GM23248 (cell line): Measurements from ENCODE around the gene FBXL3. TPM values are rescaled to one million over a fixed set of nuclear protein-coding genes. Genes with fewer than 3 reads are reported as not detected.

Experiments
- DNase-seq: peaks from one replicate; pipeline ENCODE4 v3.0.0-alpha.2; 2015
- H2AFZ ChIP-seq: fragments of 200-600 bp; sonication (generic); 2 replicates; pipeline ENCODE4 v1.6.1; 2016; ENCODE audit warnings: antibody characterized with exemption
- H3F3A ChIP-seq: fragments of 200-600 bp; sonication (generic); 2 replicates; pipeline ENCODE4 v1.6.1; 2016; ENCODE audit warnings: mild to moderate bottlenecking, antibody characterized with exemption, mixed run types; ENCODE audit not compliant: insufficient read depth
- H3K27ac ChIP-seq: fragments of 200-600 bp; sonication (generic); 2 replicates; pipeline ENCODE4 v1.5.1; 2016; ENCODE audit warnings: mild to moderate bottlenecking
- H3K27me3 ChIP-seq: fragments of 200-600 bp; sonication (generic); replicated peaks from 2 replicates; pipeline ENCODE4 v1.6.1; 2016; ENCODE audit warnings: mild to moderate bottlenecking; ENCODE audit not compliant: insufficient read depth
- H3K36me3 ChIP-seq: fragments of 200-600 bp; sonication (generic); 2 replicates; pipeline ENCODE4 v1.6.1; 2016; ENCODE audit warnings: low read depth, mild to moderate bottlenecking
- H3K4me1 ChIP-seq: fragments of 200-600 bp; sonication (generic); 2 replicates; pipeline ENCODE4 v1.6.1; 2016; ENCODE audit warnings: mild to moderate bottlenecking; ENCODE audit not compliant: insufficient read depth
- H3K4me2 ChIP-seq: fragments of 200-600 bp; sonication (generic); one replicate; pipeline ENCODE4 v1.6.1; 2016; ENCODE audit warnings: mild to moderate bottlenecking; ENCODE audit not compliant: unreplicated experiment
- H3K4me3 ChIP-seq: fragments of 200-600 bp; sonication (generic); 2 replicates; pipeline ENCODE4 v1.5.1; 2016; ENCODE audit warnings: mild to moderate bottlenecking
- H3K79me2 ChIP-seq: fragments of 200-600 bp; sonication (generic); 2 replicates; pipeline ENCODE4 v1.6.1; 2016; ENCODE audit warnings: mild to moderate bottlenecking; ENCODE audit not compliant: insufficient read depth
- H3K9ac ChIP-seq: fragments of 200-600 bp; sonication (generic); 2 replicates; pipeline ENCODE4 v1.6.1; 2016; ENCODE audit warnings: mild to moderate bottlenecking
- H3K9me2 ChIP-seq: fragments of 200-600 bp; sonication (generic); 2 replicates; pipeline ENCODE4 v1.6.1; 2016; ENCODE audit warnings: mixed run types, mild to moderate bottlenecking, moderate library complexity; ENCODE audit not compliant: insufficient read depth
- H3K9me3 ChIP-seq: fragments of 200-600 bp; sonication (generic); one replicate; pipeline ENCODE4 v1.6.1; 2017; ENCODE audit warnings: low read depth
- H4K20me1 ChIP-seq: fragments of 200-600 bp; sonication (generic); 2 replicates; pipeline ENCODE4 v1.6.0; 2016; ENCODE audit not compliant: insufficient read depth
- EZH2 ChIP-seq: fragments of 200-600 bp; sonication (generic); IDR thresholded peaks from 2 replicates; pipeline ENCODE4 v1.6.1; 2018; ENCODE audit warnings: antibody characterized with exemption, mild to moderate bottlenecking; ENCODE audit not compliant: insufficient read depth, poor library complexity, severe bottlenecking
- EZH2phosphoT487 ChIP-seq: fragments of 200-600 bp; sonication (generic); IDR thresholded peaks from 2 replicates; pipeline ENCODE4 v1.6.1; 2018; ENCODE audit warnings: antibody characterized with exemption, moderate library complexity, mild to moderate bottlenecking, low read depth; ENCODE audit not compliant: insufficient read depth
- WGBS, 2 experiments: methylation state at CpG; one replicate each; pipeline ENCODE4 v1.1.6; 2015 to 2017; ENCODE audit warnings: low lambda C conversion rate in 2 of 2, low coverage in 1 of 2; ENCODE audit errors: missing lambda C conversion rate in 2 of 2; 5-methylcytosine and 5-hydroxymethylcytosine counted together
- in situ Hi-C: fragments of 300-500 bp; cut with MboI; formaldehyde crosslinking; loops from 2 replicates; pipeline ENCODE4 v1.15.0; 2020
- polyA plus RNA-seq: library from polyadenylated mRNA; unstranded; fragments of >200 nt; fragmentation: Nextera tagmentation; extraction: Ambion mirVana; gene quantifications from 2 replicates; pipeline ENCODE4 v1.2.1, GENCODE V29; 2016
- total RNA-seq: library from RNA; depleted of rRNA; stranded (reverse); fragments of >200 nt; shearing (Covaris generic); gene quantifications from 2 replicates; pipeline ENCODE4 v1.2.3, GENCODE V29; 2014

The FBXL3 gene
- total and polyA plus RNA-seq, 2 experiments from 2014 or later = 44.8 to 83.1 TPM

- Histone ChIP-seq H3K9me3 (no peaks in the 10 kb centered on the region), H3K4me3 (peak overlapping the region; percentile 87), H3K27ac (peak overlapping the region; percentile 90), H3F3A (peaks cover 15% of the 10 kb centered on the region; the same call in 1 of the 2 replicates), H3K9me2 (no peaks in the 10 kb centered on the region), H3K36me3 (peaks cover 5% of the 10 kb centered on the region; the same call in 1 of the 2 replicates), H3K9ac (peak overlapping the region; percentile 98), H3K4me2 (peak overlapping the region; percentile 94), H3K4me1 (peaks cover 23% of the 10 kb centered on the region), H2AFZ (peak overlapping the region; percentile 96), H4K20me1 (no peaks in the 10 kb centered on the region), H3K27me3 (no peaks in the 10 kb centered on the region), H3K79me2 (peaks cover 53% of the 10 kb centered on the region)
- WGBS, 2 experiments = 4 to 5% methylated on average over 20 of the region's 20 CpGs
- no peak for TF ChIP-seq EZH2phosphoT487
- peak; percentile 65 for DNase-seq
- in situ Hi-C loops = no loop called here
Measured at GRCh38 chr13:76992548-76993001, 34.4 kb downstream of the FBXL3 start.

GRCh38 chr13:76991796-76992547, 35.0 kb downstream of the FBXL3 start, which contains the start of gene CLN5:
CLN5 (plus strand) TSS chr13:76992081; CDS start chr13:76992099, 18 bp downstream.
- Histone ChIP-seq H3K79me2 (peaks cover 47% of the 10 kb centered on the region), H3K9ac (peak within 1 kb of the TSS; percentile 98), H3K9me3 (no peaks in the 10 kb centered on the region), H4K20me1 (no peaks in the 10 kb centered on the region), H2AFZ (peak within 1 kb of the TSS; percentile 96), H3K4me3 (peak within 1 kb of the TSS; percentile 87), H3F3A (peaks cover 15% of the 10 kb centered on the region; the same call in 1 of the 2 replicates), H3K4me2 (peak within 1 kb of the TSS; percentile 94), H3K27me3 (no peaks in the 10 kb centered on the region), H3K4me1 (peaks cover 23% of the 10 kb centered on the region), H3K36me3 (peaks cover 5% of the 10 kb centered on the region; the same call in 1 of the 2 replicates), H3K27ac (peak within 1 kb of the TSS; percentile 90), H3K9me2 (no peaks in the 10 kb centered on the region)
- in situ Hi-C loops = no loop called here
- TF ChIP-seq EZH2 (no peak), EZH2phosphoT487 (no peak)
- 1% methylated on average over 38 to 48 of the region's 73 CpGs for WGBS, 2 experiments
- peak; percentile 98 for DNase-seq

- Histone ChIP-seq H3K79me2 (peaks cover 42% of the 10 kb centered on the region), H3K27ac (peak overlapping the region; percentile 90), H3K4me2 (peak overlapping the region; percentile 94), H3K27me3 (no peaks in the 10 kb centered on the region), H3K9ac (peak overlapping the region; percentile 98), H3F3A (peaks cover 15% of the 10 kb centered on the region; the same call in 1 of the 2 replicates), H4K20me1 (no peaks in the 10 kb centered on the region), H3K9me2 (no peaks in the 10 kb centered on the region), H3K4me3 (peak overlapping the region; percentile 87), H3K36me3 (peaks cover 5% of the 10 kb centered on the region; the same call in 1 of the 2 replicates), H3K9me3 (no peaks in the 10 kb centered on the region), H2AFZ (peak overlapping the region; percentile 96), H3K4me1 (peaks cover 23% of the 10 kb centered on the region)
- peak; percentile 14 for DNase-seq
- TF ChIP-seq EZH2 (no peak), EZH2phosphoT487 (no peak)
- 37 to 43% methylated on average over 15 of the region's 15 CpGs for whole genome bisulfite sequencing, 2 experiments
- in situ Hi-C loops = no loop called here
Measured at GRCh38 chr13:76991432-76991795, 35.5 kb downstream of the FBXL3 start.

- 80 to 82% methylated on average over 5 of the region's 5 CpGs for WGBS, 2 experiments
- no peaks in the 10 kb centered on the region for H3K36me3 ChIP-seq
- H3K9me3 ChIP-seq = no peaks in the 10 kb centered on the region
- no peak overlapping the region for H3K4me2 ChIP-seq
- in situ Hi-C loops = no loop called here
- H3K4me3 ChIP-seq = no peak overlapping the region
- peaks cover 12% of the 10 kb centered on the region for H3K27me3 ChIP-seq
- H4K20me1 ChIP-seq = no peaks in the 10 kb centered on the region
- H3K9me2 ChIP-seq = no peaks in the 10 kb centered on the region
- no peak overlapping the region for H3K9ac ChIP-seq
- DNase-seq = no peak
- H2AFZ ChIP-seq = no peak overlapping the region
- H3F3A ChIP-seq = no peaks in the 10 kb centered on the region
- no peak overlapping the region for H3K27ac ChIP-seq
- no peaks in the 10 kb centered on the region for H3K4me1 ChIP-seq
- H3K79me2 ChIP-seq = no peaks in the 10 kb centered on the region
- TF ChIP-seq EZH2phosphoT487 (no peak), EZH2 (no peak)
Measured at GRCh38 chr13:76983676-76984075, 43.3 kb downstream of the FBXL3 start.
